Prostate gland (tissue), 2 donors: ENCODE results near the gene PRCD.

Source experiments
- POLR2A ChIP-seq: fragments of 450-650 bp; IDR thresholded peaks from one replicate; pipeline ENCODE4 v1.6.1; 2016; ENCODE audit warnings: antibody characterized with exemption, mild to moderate bottlenecking
- TF ChIP-seq, protein P1 (sequence below), 4 experiments: fragments of 200-600 bp in 2 of 4; fragments of 450-650 bp in 2 of 4; sonication (generic) in 2 of 4; IDR thresholded peaks; 1 replicate in 3 of 4; 2 replicates in 1 of 4; pipeline ENCODE4 v1.5.1; 2016 to 2019; ENCODE audit warnings: antibody characterized with exemption in 4 of 4, mild to moderate bottlenecking in 2 of 4, moderate library complexity in 2 of 4

DNA sequence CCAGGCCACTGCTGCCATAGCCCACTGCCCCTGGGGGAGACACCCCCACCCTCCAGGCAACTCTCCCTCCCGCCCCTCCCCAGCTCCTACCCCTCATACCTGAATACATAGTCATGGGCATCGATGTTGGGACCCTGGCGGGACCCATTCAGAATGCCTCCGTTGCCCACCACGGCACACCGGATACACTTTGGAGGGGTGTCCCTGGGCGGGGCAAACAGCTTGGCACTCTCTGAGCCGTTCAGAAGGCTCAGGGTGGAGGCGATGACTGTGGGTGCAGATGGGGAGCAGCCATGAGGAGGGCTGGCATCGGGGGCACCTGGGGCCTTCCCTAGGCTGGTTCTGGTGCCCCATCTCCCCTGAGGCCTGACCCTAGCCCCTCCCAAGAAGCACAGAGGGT, 33.3 kb downstream of the PRCD start:
- TF ChIP-seq, protein P1, sequence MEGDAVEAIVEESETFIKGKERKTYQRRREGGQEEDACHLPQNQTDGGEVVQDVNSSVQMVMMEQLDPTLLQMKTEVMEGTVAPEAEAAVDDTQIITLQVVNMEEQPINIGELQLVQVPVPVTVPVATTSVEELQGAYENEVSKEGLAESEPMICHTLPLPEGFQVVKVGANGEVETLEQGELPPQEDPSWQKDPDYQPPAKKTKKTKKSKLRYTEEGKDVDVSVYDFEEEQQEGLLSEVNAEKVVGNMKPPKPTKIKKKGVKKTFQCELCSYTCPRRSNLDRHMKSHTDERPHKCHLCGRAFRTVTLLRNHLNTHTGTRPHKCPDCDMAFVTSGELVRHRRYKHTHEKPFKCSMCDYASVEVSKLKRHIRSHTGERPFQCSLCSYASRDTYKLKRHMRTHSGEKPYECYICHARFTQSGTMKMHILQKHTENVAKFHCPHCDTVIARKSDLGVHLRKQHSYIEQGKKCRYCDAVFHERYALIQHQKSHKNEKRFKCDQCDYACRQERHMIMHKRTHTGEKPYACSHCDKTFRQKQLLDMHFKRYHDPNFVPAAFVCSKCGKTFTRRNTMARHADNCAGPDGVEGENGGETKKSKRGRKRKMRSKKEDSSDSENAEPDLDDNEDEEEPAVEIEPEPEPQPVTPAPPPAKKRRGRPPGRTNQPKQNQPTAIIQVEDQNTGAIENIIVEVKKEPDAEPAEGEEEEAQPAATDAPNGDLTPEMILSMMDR (IDR thresholded peaks at IDR 0.05) = no peak
- no peak for TF ChIP-seq POLR2A
